HEK293 (cell line): Measurements from ENCODE around the gene SPATA31C1.

Experiments
- CTCF ChIA-PET: fragments of 350-600 bp; formaldehyde crosslinking; extraction: SDS; loops from one replicate; lab custom pipeline; 2021; ENCODE audit warnings: antibody characterized with exemption; lab: Yijun Ruan, JAX
- POLR2A ChIA-PET: fragments of 300-600 bp; formaldehyde crosslinking; extraction: SDS; loops from one replicate; lab custom pipeline; 2020; ENCODE audit warnings: antibody characterized with exemption, inconsistent platforms; lab: Yijun Ruan, JAX
- H3K27ac ChIP-seq: fragments of 200-500 bp; sonication (Bioruptor generic); 2 replicates; pipeline ENCODE4 v1.5.1; 2014; ENCODE audit warnings: low read depth, low read length, control low read depth, inconsistent platforms; ENCODE audit errors: extremely low read depth
- H3K36me3 ChIP-seq, 2 experiments: fragments of 200-500 bp in 1 of 2; sonication (Bioruptor generic) in 1 of 2; 1 replicate in 1 of 2; 2 replicates in 1 of 2; pipeline ENCODE4 v1.5.1; 2014 to 2017; ENCODE audit warnings: inconsistent platforms in 2 of 2, low read length in 2 of 2; ENCODE audit not compliant: control insufficient read depth in 2 of 2, insufficient read depth in 1 of 2
- H3K4me1 ChIP-seq: fragments of 200-500 bp; sonication (Bioruptor generic); 2 replicates; pipeline ENCODE4 v1.5.1; 2014; ENCODE audit warnings: mild to moderate bottlenecking, low read length, inconsistent platforms; ENCODE audit not compliant: control insufficient read depth, insufficient read depth
- H3K4me3 ChIP-seq: 2 replicates; pipeline ENCODE4 v1.5.1; 2011; ENCODE audit warnings: low read depth, mild to moderate bottlenecking, control low read depth, low read length, moderate library complexity
- H3K9me3 ChIP-seq: fragments of 200-500 bp; sonication (Bioruptor generic); 2 replicates; pipeline ENCODE4 v1.5.1; 2014; ENCODE audit warnings: low read depth, low read length, inconsistent platforms; ENCODE audit not compliant: control insufficient read depth, insufficient read depth
- ATF2 ChIP-seq: fragments of 450-650 bp; formaldehyde crosslinking; IDR thresholded peaks from 2 replicates; pipeline ENCODE4 v1.5.1; 2016; ENCODE audit warnings: missing biosample characterization, missing genetic modification characterization, low read depth
- FEZF1 ChIP-seq: fragments of 450-650 bp; formaldehyde crosslinking; IDR thresholded peaks from 2 replicates; pipeline ENCODE4 v1.5.1; 2016; ENCODE audit warnings: missing biosample characterization, missing genetic modification characterization
- KLF10 ChIP-seq: fragments of 450-650 bp; IDR thresholded peaks from 2 replicates; pipeline ENCODE4 v1.5.1; 2018; ENCODE audit warnings: missing biosample characterization, mild to moderate bottlenecking, missing genetic modification characterization
- KLF16 ChIP-seq: fragments of 450-650 bp; formaldehyde crosslinking; IDR thresholded peaks from 2 replicates; pipeline ENCODE4 v1.5.1; 2017; ENCODE audit warnings: missing biosample characterization, missing genetic modification characterization
- KLF8 ChIP-seq: fragments of 450-650 bp; formaldehyde crosslinking; IDR thresholded peaks from 2 replicates; pipeline ENCODE4 v1.5.1; 2016; ENCODE audit warnings: missing biosample characterization, missing genetic modification characterization
- OSR2 ChIP-seq: fragments of 450-650 bp; formaldehyde crosslinking; IDR thresholded peaks from 2 replicates; pipeline ENCODE4 v1.5.1; 2016; ENCODE audit warnings: missing biosample characterization, missing genetic modification characterization
- PATZ1 ChIP-seq: fragments of 450-650 bp; formaldehyde crosslinking; IDR thresholded peaks from 2 replicates; pipeline ENCODE4 v1.5.1; 2016; ENCODE audit warnings: missing biosample characterization, missing genetic modification characterization
- SETDB1 ChIP-seq: IDR thresholded peaks from one replicate; pipeline ENCODE4 v1.6.1; 2017; ENCODE audit warnings: mild to moderate bottlenecking, low read length, moderate library complexity, mixed read lengths; ENCODE audit not compliant: insufficient read length
- SP3 ChIP-seq: fragments of 450-650 bp; formaldehyde crosslinking; IDR thresholded peaks from 2 replicates; pipeline ENCODE4 v1.5.1; 2016; ENCODE audit warnings: missing biosample characterization, missing genetic modification characterization
- ZFHX2 ChIP-seq: fragments of 450-650 bp; formaldehyde crosslinking; conservative IDR thresholded peaks from 2 replicates; pipeline ENCODE4 v1.5.1; 2016; ENCODE audit warnings: missing biosample characterization, missing genetic modification characterization
- ZNF223 ChIP-seq: fragments of 450-650 bp; formaldehyde crosslinking; IDR thresholded peaks from 2 replicates; pipeline ENCODE4 v1.5.1; 2016; ENCODE audit warnings: missing biosample characterization, missing genetic modification characterization
- ZNF23 ChIP-seq: fragments of 450-650 bp; formaldehyde crosslinking; IDR thresholded peaks from 2 replicates; pipeline ENCODE4 v1.5.1; 2016; ENCODE audit warnings: missing biosample characterization, missing genetic modification characterization, borderline replicate concordance
- ZNF274 ChIP-seq, 2 experiments: fragments of 200-500 bp in 1 of 2; fragments of 450-650 bp in 1 of 2; sonication (Bioruptor generic) in 1 of 2; formaldehyde crosslinking in 1 of 2; IDR thresholded peaks; 2 replicates each; pipeline versions ENCODE4 v1.5.1 to v1.6.1; 2014 to 2016; ENCODE audit warnings: borderline replicate concordance in 1 of 2, inconsistent platforms in 1 of 2, low read length in 1 of 2, missing biosample characterization in 1 of 2, missing genetic modification characterization in 1 of 2
- ZNF341 ChIP-seq: fragments of 450-650 bp; formaldehyde crosslinking; IDR thresholded peaks from 2 replicates; pipeline ENCODE4; 2016; ENCODE audit warnings: low read depth, missing biosample characterization, missing genetic modification characterization
- ZNF391 ChIP-seq: fragments of 450-650 bp; formaldehyde crosslinking; IDR thresholded peaks from 2 replicates; pipeline ENCODE4 v1.5.1; 2016; ENCODE audit warnings: low read depth, missing biosample characterization, missing genetic modification characterization, borderline replicate concordance
- ZNF449 ChIP-seq: fragments of 450-650 bp; formaldehyde crosslinking; IDR thresholded peaks from 2 replicates; pipeline ENCODE4 v1.5.1; 2017; ENCODE audit warnings: missing biosample characterization, mild to moderate bottlenecking, missing genetic modification characterization, moderate library complexity
- ZNF544 ChIP-seq: fragments of 450-650 bp; formaldehyde crosslinking; IDR thresholded peaks from 2 replicates; pipeline ENCODE4 v1.5.0; 2017; ENCODE audit warnings: missing biosample characterization, missing genetic modification characterization
- ZNF629 ChIP-seq: fragments of 450-650 bp; formaldehyde crosslinking; IDR thresholded peaks from 2 replicates; pipeline ENCODE4 v1.5.1; 2017; ENCODE audit warnings: missing biosample characterization, missing genetic modification characterization
- ZNF677 ChIP-seq: fragments of 450-650 bp; IDR thresholded peaks from 2 replicates; pipeline ENCODE4 v1.5.0; 2018; ENCODE audit warnings: missing biosample characterization, mild to moderate bottlenecking, missing genetic modification characterization, moderate library complexity
- ZNF768 ChIP-seq: fragments of 450-650 bp; formaldehyde crosslinking; IDR thresholded peaks from 2 replicates; pipeline ENCODE4 v1.5.1; 2018; ENCODE audit warnings: missing biosample characterization, mild to moderate bottlenecking, missing genetic modification characterization
- ZNF791 ChIP-seq: fragments of 450-650 bp; formaldehyde crosslinking; IDR thresholded peaks from 2 replicates; pipeline ENCODE4 v1.5.1; 2016; ENCODE audit warnings: missing biosample characterization, missing genetic modification characterization
- TF ChIP-seq, protein P1 (sequence below): IDR thresholded peaks from 2 replicates; pipeline ENCODE4 v1.6.1; 2011; ENCODE audit warnings: mild to moderate bottlenecking, low read depth, low read length, borderline replicate concordance
- TF ChIP-seq, protein P2 (sequence below): fragments of 450-650 bp; formaldehyde crosslinking; IDR thresholded peaks from 2 replicates; pipeline ENCODE4 v1.5.1; 2017; ENCODE audit warnings: missing biosample characterization, missing genetic modification characterization

The SPATA31C1 gene

DNA sequence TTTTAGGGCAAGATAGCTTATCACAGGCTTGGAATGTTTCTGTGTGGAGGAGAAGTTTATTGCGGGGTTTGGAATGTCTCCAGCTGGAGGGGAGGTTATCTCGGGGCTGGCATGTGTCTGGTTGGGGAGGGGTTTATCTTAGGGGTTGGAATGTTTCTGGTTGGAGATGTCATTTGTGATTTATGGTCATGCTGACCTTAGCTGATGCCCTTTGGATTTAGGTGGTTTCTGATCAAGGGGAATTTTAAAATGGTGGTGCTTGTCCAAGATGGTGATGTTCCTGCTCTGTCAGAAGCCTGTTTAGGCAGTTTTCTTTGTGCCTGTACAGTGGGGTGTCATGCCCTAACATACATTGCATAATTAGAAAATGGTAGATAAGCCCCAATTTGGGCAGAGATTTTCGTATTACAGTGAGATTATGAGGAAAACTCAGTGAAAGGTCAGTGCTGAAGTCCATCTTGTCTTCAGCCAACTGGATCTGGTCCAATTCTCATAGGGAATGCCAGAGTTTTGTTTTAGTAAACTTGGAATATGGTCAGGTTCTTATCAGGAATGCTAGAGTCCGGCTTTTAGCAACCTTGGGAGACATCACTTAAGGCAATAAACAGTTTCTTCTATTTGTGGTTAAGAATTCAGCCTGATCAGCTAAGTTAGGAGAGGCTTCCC, 42.3 kb downstream of the SPATA31C1 start:
- H3K36me3 ChIP-seq: no peaks in the 10 kb centered on the region
- H3K27ac ChIP-seq: no peak overlapping the region
- POLR2A ChIA-PET: interaction anchor here (0.6 to 1.3 kb wide), 3 partner anchors 15 to 804 kb away, joined by 3 to 4 read pairs (median 3); partner anchors contain the start of gene CDK20
- no peak overlapping the region for H3K4me3 ChIP-seq
- TF ChIP-seq, protein P1, sequence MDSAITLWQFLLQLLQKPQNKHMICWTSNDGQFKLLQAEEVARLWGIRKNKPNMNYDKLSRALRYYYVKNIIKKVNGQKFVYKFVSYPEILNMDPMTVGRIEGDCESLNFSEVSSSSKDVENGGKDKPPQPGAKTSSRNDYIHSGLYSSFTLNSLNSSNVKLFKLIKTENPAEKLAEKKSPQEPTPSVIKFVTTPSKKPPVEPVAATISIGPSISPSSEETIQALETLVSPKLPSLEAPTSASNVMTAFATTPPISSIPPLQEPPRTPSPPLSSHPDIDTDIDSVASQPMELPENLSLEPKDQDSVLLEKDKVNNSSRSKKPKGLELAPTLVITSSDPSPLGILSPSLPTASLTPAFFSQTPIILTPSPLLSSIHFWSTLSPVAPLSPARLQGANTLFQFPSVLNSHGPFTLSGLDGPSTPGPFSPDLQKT: no peak
- TF ChIP-seq SP3 (tag by site-specific recombination) (no peak), KLF16 (tag by site-specific recombination) (no peak), ZNF791 (tag by site-specific recombination) (no peak), SETDB1 (no peak), ZNF23 (tag by site-specific recombination) (no peak), KLF10 (no peak), ZNF223 (tag by site-specific recombination) (no peak), OSR2 (no peak), ZNF449 (tag by site-specific recombination) (no peak), ZNF391 (tag by site-specific recombination) (no peak), ZNF341 (no peak), ZFHX2 (no peak)
- TF ChIP-seq, protein P2, sequence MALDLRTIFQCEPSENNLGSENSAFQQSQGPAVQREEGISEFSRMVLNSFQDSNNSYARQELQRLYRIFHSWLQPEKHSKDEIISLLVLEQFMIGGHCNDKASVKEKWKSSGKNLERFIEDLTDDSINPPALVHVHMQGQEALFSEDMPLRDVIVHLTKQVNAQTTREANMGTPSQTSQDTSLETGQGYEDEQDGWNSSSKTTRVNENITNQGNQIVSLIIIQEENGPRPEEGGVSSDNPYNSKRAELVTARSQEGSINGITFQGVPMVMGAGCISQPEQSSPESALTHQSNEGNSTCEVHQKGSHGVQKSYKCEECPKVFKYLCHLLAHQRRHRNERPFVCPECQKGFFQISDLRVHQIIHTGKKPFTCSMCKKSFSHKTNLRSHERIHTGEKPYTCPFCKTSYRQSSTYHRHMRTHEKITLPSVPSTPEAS (tag by site-specific recombination): no peak
- TF ChIP-seq, all 188 proteins: peak for 0
- no peaks in the 10 kb centered on the region for H3K4me1 ChIP-seq
- CTCF ChIA-PET: interaction anchor here (0.6 to 1.5 kb wide), 2 partner anchors 8 to 1609 kb away, joined by 3 to 4 read pairs; no protein-coding TSS in a partner anchor
- H3K9me3 ChIP-seq: no peaks in the 10 kb centered on the region

GRCh38 chr9:87963770-87964169, 46.0 kb downstream of the SPATA31C1 start:
- Histone ChIP-seq H3K27ac (no peak overlapping the region), H3K9me3 (no peaks in the 10 kb centered on the region), H3K4me3 (no peak overlapping the region), H3K36me3 (peaks cover 0 to 22% of the 10 kb centered on the region in 2 experiments; a peak in 1 of 3 replicates), H3K4me1 (no peaks in the 10 kb centered on the region)
- ChIA-PET POLR2A (interaction anchor here (1.0 kb wide), 1 partner anchor 11 kb away, joined by 3 read pairs; the partner anchor contains the start of gene CDK20), CTCF (interaction anchor here (0.6 to 1.0 kb wide), 2 partner anchors 14 to 88 kb away, joined by 3 read pairs; no protein-coding TSS in a partner anchor)
- no peak for TF ChIP-seq FEZF1
- TF ChIP-seq PATZ1 (tag by site-specific recombination): no peak
- no peak for TF ChIP-seq ZNF768
- no peak for TF ChIP-seq ATF2 (tag by site-specific recombination)
- TF ChIP-seq SP3 (tag by site-specific recombination): no peak
- no peak for TF ChIP-seq ZNF677 (tag by site-specific recombination)
- no peak for TF ChIP-seq KLF8 (tag by site-specific recombination)
- TF ChIP-seq ZNF544 (tag by site-specific recombination): no peak
- TF ChIP-seq ZNF629 (tag by site-specific recombination): no peak
- no peak for TF ChIP-seq ZNF274 (IDR thresholded peaks at IDR 0.05; ENCODE audit: low read length)
- no peak for TF ChIP-seq ZNF274 (tag by site-specific recombination; IDR thresholded peaks at IDR 0.05; ENCODE audit: borderline replicate concordance)
